Neural progenitor cell (in vitro differentiated cells): Measurements from ENCODE around the gene PAPSS2.

ENCODE experiments used
- CTCF ChIP-seq: fragments of 200-600 bp; sonication (generic); IDR thresholded peaks from 2 replicates; pipeline ENCODE4 v1.5.1; 2017; ENCODE audit warnings: antibody characterized with exemption, mild to moderate bottlenecking
- EZH2 ChIP-seq: fragments of 200-600 bp; sonication (generic); IDR thresholded peaks from 2 replicates; pipeline ENCODE4 v1.6.1; 2017; ENCODE audit warnings: antibody characterized with exemption, mild to moderate bottlenecking, moderate library complexity
- EZH2phosphoT487 ChIP-seq: fragments of 200-600 bp; sonication (generic); IDR thresholded peaks from 2 replicates; pipeline ENCODE4 v1.6.1; 2017; ENCODE audit warnings: antibody characterized with exemption

GRCh38 chr10:87723500-87723899, 63.8 kb downstream of the PAPSS2 start:
- TF ChIP-seq CTCF = no peak
- no peak for TF ChIP-seq EZH2
- no peak for TF ChIP-seq EZH2phosphoT487
